SK-N-DZ (cell line): Measurements from ENCODE around the gene AP1M2.
"Not testable (repeated sequence)": the region's sequence is repeated elsewhere in the genome, so short reads cannot be mapped to it uniquely, and the experiment has no call there.

ENCODE experiments used
- DNase-seq: peaks from one replicate; pipeline ENCODE4 v3.0.0-alpha.2; 2015; ENCODE audit warnings: low spot score

AP1M2 gene

GRCh38 chr19:10602330-10603083 lies 15.4 kb upstream of the AP1M2 start:
- DNase-seq, result peak; percentile 65

DNA sequence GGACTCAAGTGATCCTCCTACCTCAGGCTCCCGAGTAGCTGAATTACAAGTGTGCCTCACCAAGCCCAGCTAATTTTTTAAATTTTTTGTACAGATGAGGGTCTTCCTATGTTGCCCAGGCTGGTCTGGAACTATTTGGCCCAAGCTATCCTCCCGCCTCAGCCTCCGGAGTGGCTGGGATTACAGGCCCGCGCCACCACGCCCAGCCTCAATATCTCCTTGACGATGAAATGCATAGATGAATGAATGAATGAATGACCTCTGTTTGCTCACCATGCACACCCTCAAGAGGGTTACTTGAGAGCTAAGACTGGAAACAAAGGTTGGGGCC lies 14.9 kb upstream of the AP1M2 start:
- no peak for DNase-seq

GRCh38 chr19:10600149-10600548 lies 13.0 kb upstream of the AP1M2 start:
- no peak for DNase-seq

DNA sequence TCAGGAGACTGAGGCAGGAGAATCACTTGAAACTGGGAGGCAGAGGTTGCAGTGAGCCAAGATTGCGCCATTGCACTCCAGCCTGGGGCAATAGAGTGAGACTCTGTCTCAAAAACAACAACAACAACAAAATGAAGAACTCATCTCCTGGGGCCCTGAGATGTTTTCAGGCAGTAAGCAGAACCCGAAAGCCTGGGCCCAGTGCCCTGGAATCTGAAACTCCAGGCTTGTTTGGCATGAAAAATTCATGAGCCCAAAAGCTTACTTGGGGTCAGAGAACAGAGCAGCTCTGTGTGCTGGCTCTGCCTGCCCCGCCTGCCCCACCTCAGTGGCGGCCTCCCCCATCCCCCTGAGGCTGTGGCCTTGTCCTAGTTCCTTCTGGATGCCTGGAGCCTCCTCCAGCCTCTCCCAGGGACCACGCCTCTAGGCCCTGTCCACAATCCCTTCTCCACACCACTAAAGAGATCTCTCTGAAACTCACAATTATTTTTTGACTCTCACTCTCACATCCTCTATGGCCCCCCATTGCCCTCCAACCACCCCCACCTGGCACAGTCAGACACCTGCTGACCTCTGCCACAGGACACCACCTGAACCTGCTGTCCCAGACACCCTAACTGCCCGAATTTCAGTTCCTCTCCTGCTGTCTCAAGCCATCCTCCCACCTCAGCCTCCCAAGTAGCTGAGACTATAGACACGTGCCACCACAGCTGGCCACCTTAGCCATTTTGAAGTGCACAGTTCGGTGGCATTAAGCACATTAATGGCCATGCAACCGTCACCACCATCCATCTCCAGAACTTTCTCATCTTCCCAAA lies 6.9 kb upstream of the AP1M2 start:
- no peak for DNase-seq

GRCh38 chr19:10593148-10593547 lies 6.0 kb upstream of the AP1M2 start:
- DNase-seq, result no peak

- DNase-seq, result no peak
These were observed 683 bp upstream of the AP1M2 start for GRCh38 chr19:10587839-10588150.

DNA sequence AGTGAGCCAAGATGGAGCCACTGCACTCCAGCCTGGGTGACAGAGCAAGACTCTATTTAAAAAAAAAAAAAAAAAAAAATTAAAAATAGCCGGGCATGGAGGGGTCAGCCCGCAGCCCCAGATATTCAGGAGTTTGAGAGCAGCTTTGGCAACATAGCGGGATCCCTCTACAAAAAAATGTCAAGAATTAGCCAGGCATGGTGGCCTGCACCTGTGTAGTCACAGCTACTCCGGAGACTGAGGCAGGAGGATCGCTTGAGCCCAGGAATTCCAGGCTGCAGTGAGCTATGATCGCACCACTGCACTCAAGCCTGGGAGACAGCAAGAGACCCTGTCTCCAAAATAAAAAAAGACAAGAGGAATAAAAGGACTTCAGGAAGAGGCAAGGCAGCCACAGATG lies 716 bp downstream of the AP1M2 start:
- DNase-seq, result no peak

DNA sequence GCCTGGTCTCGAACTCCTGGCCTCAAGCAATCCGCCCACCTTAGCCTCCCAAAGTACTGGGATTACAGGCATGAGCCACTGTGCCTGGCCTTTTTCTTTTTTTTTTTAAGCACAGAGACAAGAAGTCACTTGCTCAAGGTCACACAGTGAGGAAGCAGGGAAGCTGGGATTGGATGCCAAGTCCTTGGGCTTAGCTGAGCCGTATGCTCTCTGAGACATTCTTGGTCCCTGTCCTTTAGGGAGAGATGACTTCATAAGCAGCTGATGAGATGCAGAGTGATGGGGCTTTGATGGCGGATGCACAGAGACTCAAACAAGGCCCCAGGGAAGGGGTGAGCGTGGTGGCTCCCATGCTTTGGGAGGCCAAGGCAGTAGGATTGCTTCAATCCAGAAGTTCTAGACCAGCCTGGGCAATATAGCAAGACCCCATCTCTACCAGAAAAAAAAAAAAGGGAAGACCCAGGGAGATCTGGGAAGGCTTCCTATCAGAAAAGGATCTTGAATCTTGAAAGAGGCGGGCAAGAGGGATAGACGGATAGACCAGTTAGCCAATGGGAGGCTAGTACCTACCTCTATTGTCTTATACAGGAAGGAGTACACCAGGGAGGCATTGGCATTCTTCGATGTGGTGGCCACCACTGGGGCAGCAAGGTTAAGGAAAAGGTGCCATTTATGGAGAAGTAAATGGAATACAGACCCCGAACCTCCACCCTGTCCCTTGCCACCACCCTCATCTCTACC lies 3.9 kb downstream of the AP1M2 start:
- DNase-seq, result no peak

DNA sequence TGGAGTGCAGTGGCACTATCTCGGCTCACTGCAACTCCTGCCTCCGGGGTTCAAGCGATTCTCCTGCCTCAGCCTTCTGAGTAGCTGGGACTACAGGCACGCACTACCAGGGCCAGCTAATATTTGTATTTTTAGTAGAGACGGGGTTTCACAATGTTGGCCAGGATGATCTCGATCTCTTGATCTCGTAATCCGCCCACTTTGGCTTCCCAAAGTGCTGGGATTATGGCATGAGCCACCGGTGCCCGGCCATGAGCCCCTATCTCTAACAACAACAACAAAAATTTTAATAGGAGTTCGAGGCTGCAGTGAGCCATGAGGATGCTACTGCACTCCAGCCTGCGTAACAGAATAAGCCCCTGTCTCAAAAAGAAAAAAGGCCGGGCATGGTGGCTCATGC lies 5.0 kb downstream of the AP1M2 start:
- no peak for DNase-seq

DNA sequence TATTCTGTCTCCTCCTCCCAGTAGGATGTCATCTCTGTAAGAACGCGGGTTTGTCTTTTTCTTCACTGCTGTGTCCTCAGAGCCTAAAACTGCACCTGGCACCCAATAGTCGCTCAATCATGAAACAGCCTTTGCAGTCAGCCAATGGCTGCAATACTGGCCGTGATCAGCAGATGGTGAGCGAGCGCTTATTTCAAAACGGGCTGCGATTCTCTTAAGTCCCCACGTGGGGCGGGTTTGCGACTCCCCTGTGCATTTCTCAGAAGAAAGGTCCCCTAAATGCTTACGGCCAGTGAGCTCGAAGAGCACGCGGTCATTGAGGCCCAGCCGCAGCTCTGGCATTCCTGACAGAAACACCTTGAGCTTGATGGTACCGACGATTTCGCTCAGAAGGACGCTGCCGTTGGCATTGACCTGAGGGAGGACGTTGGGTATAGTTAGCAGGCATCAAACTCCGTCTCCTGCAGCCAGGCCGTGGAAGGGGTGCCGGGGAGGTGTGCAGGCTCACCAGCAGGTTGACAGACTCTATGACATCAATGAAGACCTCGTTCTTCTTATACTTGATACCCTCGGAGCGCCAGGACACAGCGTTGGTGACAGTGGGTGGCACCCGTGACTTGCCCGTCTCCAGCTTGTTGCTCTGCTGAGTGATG lies 6.0 kb downstream of the AP1M2 start:
- DNase-seq, result peak; percentile 91

DNA sequence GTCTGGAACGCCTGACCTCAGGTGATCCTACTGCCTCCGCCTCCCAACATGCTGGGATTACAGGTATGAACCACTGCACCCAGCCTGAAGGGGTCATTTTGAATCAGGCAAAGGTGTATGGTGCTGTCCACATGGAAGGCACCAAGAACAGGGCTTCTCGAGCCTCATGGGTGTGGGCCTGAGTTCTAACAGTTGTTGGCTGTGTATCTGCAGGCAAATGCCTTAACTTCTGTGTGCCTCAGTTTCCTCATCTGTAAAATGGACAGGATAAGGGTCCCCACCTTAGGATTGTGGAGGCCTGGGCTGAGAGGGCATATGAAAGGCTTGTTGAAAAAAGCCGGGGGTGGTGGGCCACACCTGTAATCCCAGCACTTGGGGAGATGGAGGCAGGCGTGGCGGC lies 9.2 kb downstream of the AP1M2 start:
- no peak for DNase-seq

- DNase-seq, result no peak
These were observed 11.9 kb downstream of the AP1M2 start for GRCh38 chr19:10575011-10575716.

GRCh38 chr19:10574462-10574861 lies 12.7 kb downstream of the AP1M2 start:
- no peak for DNase-seq

GRCh38 chr19:10573793-10574192 lies 13.3 kb downstream of the AP1M2 start:
- not testable (repeated sequence) for DNase-seq

DNA sequence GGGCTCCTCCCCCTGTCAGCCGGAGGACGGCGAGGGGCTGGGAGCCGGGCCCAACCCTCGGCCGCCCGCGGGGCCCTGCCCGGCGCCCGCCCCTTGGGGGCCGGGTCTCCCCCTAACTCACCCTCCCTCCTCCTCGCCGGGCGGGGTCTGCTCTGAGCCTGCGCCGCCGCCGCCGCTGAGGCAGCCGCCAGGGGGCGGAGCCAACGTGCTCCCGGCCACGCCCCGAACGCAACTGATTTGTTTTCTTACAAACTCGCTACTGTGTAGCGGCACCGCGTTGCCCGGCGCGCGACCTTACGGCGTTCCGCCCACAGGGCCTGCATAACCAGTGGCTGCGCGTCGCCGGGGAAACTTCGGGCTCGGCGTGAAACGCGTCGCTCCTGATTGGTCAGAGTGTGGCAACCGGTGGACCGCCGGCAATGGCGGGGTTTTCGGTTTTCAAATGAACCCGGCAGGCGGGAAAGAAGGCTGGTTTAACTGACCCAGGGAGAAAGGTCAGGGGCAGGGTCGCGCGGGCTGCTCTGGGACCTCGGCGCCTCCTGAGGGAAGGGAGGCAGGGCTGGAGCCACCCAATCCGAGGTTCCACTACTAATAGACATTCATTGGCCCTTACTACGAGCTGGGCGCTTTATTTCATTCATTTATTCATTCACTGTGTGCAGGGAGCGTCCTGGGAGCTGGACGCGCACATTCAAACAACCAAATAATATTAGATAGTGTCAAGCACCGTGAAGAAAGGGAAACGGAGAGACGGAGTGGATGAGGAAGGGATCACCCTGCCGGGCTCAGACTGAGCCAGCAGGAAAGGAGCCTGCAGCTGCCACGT lies 18.1 kb downstream of the AP1M2 start, which contains the start of gene CDKN2D:
Gene CDKN2D (minus strand): TSS at position 154 of the 826 bp plus-strand sequence. CDS start 326 bp downstream, outside the sequence.
- peak; percentile 99 for DNase-seq

- no peak for DNase-seq
These were observed 18.9 kb downstream of the AP1M2 start for GRCh38 chr19:10568062-10568825.

- DNase-seq, result no peak
These were observed 19.5 kb downstream of the AP1M2 start for GRCh38 chr19:10567656-10568055.

- DNase-seq, result no peak
These were observed 20.3 kb downstream of the AP1M2 start for GRCh38 chr19:10566658-10567410.

DNA sequence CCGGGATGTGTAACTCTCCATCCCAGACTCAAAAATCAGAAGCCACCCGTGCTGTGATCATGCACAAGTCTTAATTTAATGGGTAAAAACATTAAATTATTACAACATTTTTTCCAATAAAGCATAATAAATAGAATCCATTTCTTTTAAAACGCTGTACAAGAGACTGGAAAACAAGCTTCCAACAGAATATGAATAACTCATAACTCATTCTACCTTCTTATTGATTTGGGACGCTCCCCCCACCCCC lies 20.8 kb downstream of the AP1M2 start:
- no peak for DNase-seq
